ENCODE results near the gene INTS11.
"Not testable (repeated sequence)": the region's sequence is repeated elsewhere in the genome, so short reads cannot be mapped to it uniquely, and the experiment has no call there.

INTS11 gene

GRCh38 chr1:1324524-1325287, at the start of gene INTS11, which contains the start of gene CPTP:
Gene INTS11 (minus strand): TSS chr1:1324660. CDS start chr1:1324608, 52 bp downstream.
Gene CPTP (plus strand): TSS chr1:1324802. CDS start chr1:1326911, 2,109 bp downstream.
- DNase-seq (ENCODE audit: low spot score) = peak; percentile 99

GRCh38 chr1:1373815-1374588, 49.5 kb upstream of the INTS11 start:
- DNase-seq (ENCODE audit: low spot score) = no peak

GRCh38 chr1:1373051-1373814, 48.8 kb upstream of the INTS11 start:
- no peak for DNase-seq (ENCODE audit: low spot score)

GRCh38 chr1:1371746-1372711, 47.6 kb upstream of the INTS11 start:
- DNase-seq (ENCODE audit: low spot score) = peak; percentile 87

- DNase-seq (ENCODE audit: low spot score) = no peak
Measured at GRCh38 chr1:1371364-1371745, 46.9 kb upstream of the INTS11 start.

- DNase-seq (ENCODE audit: low spot score) = no peak
Measured at GRCh38 chr1:1370771-1371300, 46.4 kb upstream of the INTS11 start.

GRCh38 chr1:1370094-1370493, 45.6 kb upstream of the INTS11 start:
- not testable (repeated sequence) for DNase-seq (ENCODE audit: low spot score)

- no peak for DNase-seq (ENCODE audit: low spot score)
Measured at GRCh38 chr1:1367315-1367714, 42.9 kb upstream of the INTS11 start.

GRCh38 chr1:1366699-1367066, 42.2 kb upstream of the INTS11 start:
- DNase-seq (ENCODE audit: low spot score) = no peak

GRCh38 chr1:1365875-1366698, 41.6 kb upstream of the INTS11 start:
- no peak for DNase-seq (ENCODE audit: low spot score)

- no peak for DNase-seq (ENCODE audit: low spot score)
Measured at GRCh38 chr1:1364266-1364665, 39.8 kb upstream of the INTS11 start.

- peak; percentile 86 for DNase-seq (ENCODE audit: low spot score)
Measured at GRCh38 chr1:1361982-1362423, 37.5 kb upstream of the INTS11 start.

GRCh38 chr1:1361233-1361981, 36.9 kb upstream of the INTS11 start:
- no peak for DNase-seq (ENCODE audit: low spot score)

GRCh38 chr1:1360506-1361169, 36.2 kb upstream of the INTS11 start:
- peak; percentile 97 for DNase-seq (ENCODE audit: low spot score)

GRCh38 chr1:1359664-1360468, 35.4 kb upstream of the INTS11 start:
- DNase-seq (ENCODE audit: low spot score) = peak; percentile 66

GRCh38 chr1:1359308-1359663, 34.8 kb upstream of the INTS11 start:
- peak; percentile 85 for DNase-seq (ENCODE audit: low spot score)

GRCh38 chr1:1358433-1359271, 34.2 kb upstream of the INTS11 start, which contains the start of gene MXRA8:
Gene MXRA8 (minus strand): TSS chr1:1358555. CDS start chr1:1358504, 51 bp downstream.
- peak; percentile 92 for DNase-seq (ENCODE audit: low spot score)
